ENCODE measurements around the gene ZNF774.

- no peak for TF ChIP-seq CTCF (tag by site-specific recombination; IDR thresholded peaks at IDR 0.05)
- 0 out of 2 replicates have a peak, but pooled peaks have one; percentile 41 for TF ChIP-seq ZNF660 (tag by site-specific recombination; IDR thresholded peaks at IDR 0.05)
- TF ChIP-seq SP2 (tag by site-specific recombination; IDR thresholded peaks at IDR 0.05) = no peak
- no peak for TF ChIP-seq ZNF76 (tag by site-specific recombination; IDR thresholded peaks at IDR 0.05; ENCODE audit: borderline replicate concordance, low read depth)
- TF ChIP-seq HOXA7 (CRISPR knock-in tag; IDR thresholded peaks at IDR 0.05; ENCODE audit: borderline replicate concordance) = no peak
- TF ChIP-seq, protein P1, sequence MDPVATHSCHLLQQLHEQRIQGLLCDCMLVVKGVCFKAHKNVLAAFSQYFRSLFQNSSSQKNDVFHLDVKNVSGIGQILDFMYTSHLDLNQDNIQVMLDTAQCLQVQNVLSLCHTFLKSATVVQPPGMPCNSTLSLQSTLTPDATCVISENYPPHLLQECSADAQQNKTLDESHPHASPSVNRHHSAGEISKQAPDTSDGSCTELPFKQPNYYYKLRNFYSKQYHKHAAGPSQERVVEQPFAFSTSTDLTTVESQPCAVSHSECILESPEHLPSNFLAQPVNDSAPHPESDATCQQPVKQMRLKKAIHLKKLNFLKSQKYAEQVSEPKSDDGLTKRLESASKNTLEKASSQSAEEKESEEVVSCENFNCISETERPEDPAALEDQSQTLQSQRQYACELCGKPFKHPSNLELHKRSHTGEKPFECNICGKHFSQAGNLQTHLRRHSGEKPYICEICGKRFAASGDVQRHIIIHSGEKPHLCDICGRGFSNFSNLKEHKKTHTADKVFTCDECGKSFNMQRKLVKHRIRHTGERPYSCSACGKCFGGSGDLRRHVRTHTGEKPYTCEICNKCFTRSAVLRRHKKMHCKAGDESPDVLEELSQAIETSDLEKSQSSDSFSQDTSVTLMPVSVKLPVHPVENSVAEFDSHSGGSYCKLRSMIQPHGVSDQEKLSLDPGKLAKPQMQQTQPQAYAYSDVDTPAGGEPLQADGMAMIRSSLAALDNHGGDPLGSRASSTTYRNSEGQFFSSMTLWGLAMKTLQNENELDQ (tag by site-specific recombination; IDR thresholded peaks at IDR 0.05; ENCODE audit: low read depth) = no peak
- no peak for TF ChIP-seq ZBTB26 (tag by site-specific recombination; optimal IDR thresholded peaks at IDR 0.05)
These were observed 48.8 kb downstream of the ZNF774 start for GRCh38 chr15:90400759-90401314.
